Measurements from ENCODE around the gene MISP3.

GRCh38 chr19:14122924-14123323 is 50.3 kb downstream of the MISP3 start:
- TF ChIP-seq CTCF (IDR thresholded peaks at IDR 0.05) = no peak
- TF ChIP-seq POLR2AphosphoS5 (IDR thresholded peaks at IDR 0.05; ENCODE audit: insufficient read depth in 1 of 2, low read depth in 1 of 2) = no peak
- no peak for TF ChIP-seq POLR2A (IDR thresholded peaks at IDR 0.05)
